Measurements from ENCODE around the gene SEMA3A.

Gene SEMA3A

DNA sequence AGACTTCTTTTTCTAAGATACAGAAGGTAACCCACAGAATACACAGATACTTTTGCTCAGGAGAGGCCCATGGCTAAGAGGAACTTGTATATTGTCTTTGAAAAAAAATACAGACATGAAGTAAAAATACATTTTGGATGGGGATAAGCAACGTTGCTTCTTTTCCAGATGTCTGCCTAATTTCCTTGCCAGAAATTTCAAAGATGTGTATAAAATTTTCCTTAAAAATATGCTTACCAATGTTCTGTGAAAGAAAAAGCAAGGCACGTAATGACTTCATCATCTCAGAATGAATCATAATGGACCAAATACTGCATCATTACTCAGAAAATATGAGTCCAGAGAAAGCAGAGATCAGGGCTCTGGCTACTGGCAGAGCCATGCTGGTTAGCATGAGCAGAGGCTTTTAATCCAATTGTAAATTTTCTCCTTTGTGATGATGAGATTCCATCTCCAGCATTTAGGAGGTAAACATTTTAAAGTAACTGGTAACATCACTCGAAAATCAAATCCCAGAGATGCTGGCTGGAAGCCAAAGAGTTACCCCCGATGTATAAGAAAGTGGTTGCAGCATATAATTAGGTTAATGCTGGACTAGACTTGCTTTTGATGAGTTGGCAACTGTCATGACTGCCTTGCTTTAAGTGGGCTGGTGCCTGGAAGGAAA is 272.5 kb downstream of the SEMA3A start:
- no peak for DNase-seq (ENCODE audit: low read depth)

DNA sequence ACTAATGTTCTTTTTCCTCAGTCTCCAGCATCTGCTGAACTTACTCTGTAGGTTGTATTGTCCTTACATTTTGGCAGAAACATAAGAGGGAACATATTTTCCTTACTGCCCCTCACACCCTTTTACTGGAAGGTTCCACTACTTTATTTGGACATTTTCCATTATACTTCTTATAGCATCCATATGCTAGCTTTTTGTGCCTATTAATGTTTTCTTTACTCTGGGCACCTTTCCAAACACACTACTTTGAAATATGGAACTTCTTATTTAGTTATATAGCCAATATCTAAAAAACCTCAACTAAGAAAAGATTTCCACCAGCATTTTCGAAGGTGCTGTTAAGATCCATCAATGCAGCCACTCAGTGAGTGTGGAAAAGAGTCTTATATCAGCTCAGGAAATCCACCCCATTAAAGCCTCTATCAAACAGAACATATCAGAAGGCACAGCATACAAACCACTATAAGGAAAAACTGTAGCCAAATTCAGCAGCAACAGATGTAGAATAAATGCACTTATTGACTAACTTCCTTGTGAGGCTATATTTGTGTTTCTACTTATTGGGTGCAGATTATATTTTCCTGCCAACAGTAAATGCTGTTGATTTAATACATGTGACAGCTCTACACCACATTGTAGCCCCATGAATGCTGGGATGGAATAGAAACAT is 273.2 kb downstream of the SEMA3A start:
- DNase-seq (ENCODE audit: low read depth) = no peak

- DNase-seq (ENCODE audit: low read depth) = no peak
Observed at GRCh38 chr7:83918142-83918541, 276.4 kb downstream of the SEMA3A start.

DNA sequence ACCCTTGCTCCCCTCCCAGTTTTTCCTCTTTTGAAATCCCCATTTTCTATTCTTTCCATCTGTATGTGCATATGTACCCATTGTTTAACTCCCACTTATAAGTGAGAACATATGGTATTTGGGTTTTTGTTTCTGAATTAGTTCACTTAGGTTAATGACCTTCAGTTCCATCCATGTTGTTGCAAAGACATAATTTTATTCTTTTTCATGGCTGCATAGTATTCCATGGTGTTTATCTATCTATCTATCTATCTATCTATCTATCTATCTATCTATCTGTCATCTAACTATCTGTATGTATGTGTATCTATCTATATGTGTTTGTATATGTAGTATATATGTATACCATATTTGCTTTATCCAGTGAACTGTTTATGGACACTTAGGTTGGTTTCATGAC is 281.4 kb downstream of the SEMA3A start:
- DNase-seq (ENCODE audit: low read depth) = no peak

- DNase-seq (ENCODE audit: low read depth) = no peak
Observed at GRCh38 chr7:83908526-83908925, 286.1 kb downstream of the SEMA3A start.
